Body of pancreas (tissue), 4 donors: ENCODE measurements around the gene NDFIP2. TPM values are rescaled to one million over a fixed set of nuclear protein-coding genes. Genes with fewer than 3 reads are reported as not detected.

Source experiments
- ATAC-seq: fragments of 150-250 bp; one replicate; pipeline ENCODE4 v1.9.1; 2016
- DNase-seq, 4 donors: peaks; one replicate each; pipeline ENCODE4 v3.0.0-alpha.2; 2019
- H3K27ac ChIP-seq, 4 donors: fragments of 200-600 bp; sonication (generic); 1 replicate in 3 of 4; 2 replicates in 1 of 4; pipeline versions ENCODE4 v1.5.1 to v1.6.1; 2016 to 2019; ENCODE audit warnings: mild to moderate bottlenecking in 1 of 4, mixed read lengths in 1 of 4, moderate library complexity in 1 of 4
- H3K27me3 ChIP-seq, 2 donors: fragments of 200-600 bp; sonication (generic); one replicate each; pipeline ENCODE4 v1.6.0; 2016; ENCODE audit warnings: mild to moderate bottlenecking in 1 of 2
- H3K36me3 ChIP-seq, 2 donors: fragments of 200-600 bp; sonication (generic); replicated peaks in 1 of 2; 2 replicates each; pipeline ENCODE4 v1.5.1; 2016; ENCODE audit warnings: low read depth in 2 of 2; ENCODE audit not compliant: insufficient read depth in 1 of 2
- H3K4me1 ChIP-seq: fragments of 200-600 bp; sonication (generic); one replicate; pipeline ENCODE4 v1.6.0; 2016
- H3K4me3 ChIP-seq, 2 donors: fragments of 200-600 bp; sonication (generic); 1 replicate in 1 of 2; 2 replicates in 1 of 2; pipeline ENCODE4 v1.5.1; 2016 to 2019
- H3K9me3 ChIP-seq, 3 donors: fragments of 200-600 bp; sonication (generic); 1 replicate in 2 of 3; 2 replicates in 1 of 3; pipeline ENCODE4 v1.5.1; 2016
- CTCF ChIP-seq, 7 experiments: fragments of 450-650 bp in 4 of 7; fragments of 200-600 bp in 3 of 7; sonication (generic) in 3 of 7; IDR thresholded peaks; one replicate each; pipeline ENCODE4 v1.5.1; 2016 to 2019; ENCODE audit warnings: antibody characterized with exemption in 7 of 7
- POLR2A ChIP-seq, 3 donors: fragments of 450-650 bp; IDR thresholded peaks; one replicate each; pipeline ENCODE4 v1.6.1; 2016; ENCODE audit warnings: antibody characterized with exemption in 3 of 3, mild to moderate bottlenecking in 2 of 3
- WGBS, 2 donors: methylation state at CpG; one replicate each; pipeline ENCODE4 v1.1.5; 2017; 5-methylcytosine and 5-hydroxymethylcytosine counted together
- intact Hi-C: fragments of 100-400 bp; cut with DNase I; formaldehyde crosslinking; loops from one replicate; pipeline ENCODE4 v1.15.1; 2023
- total RNA-seq, 2 donors: library from RNA; depleted of rRNA; stranded (reverse); fragments of >200 nt; gene quantifications; one replicate each; pipeline ENCODE4 v1.1.0, GENCODE V29; 2016

NDFIP2 gene
- total RNA-seq, 2 donors from 2014 or later, result 16.8 to 18.9 TPM

- no peaks in the 10 kb centered on the region for H3K27me3 ChIP-seq
- no peak for TF ChIP-seq POLR2A (IDR thresholded peaks at IDR 0.05)
- TF ChIP-seq CTCF (IDR thresholded peaks at IDR 0.05), result no peak
- 70 to 74% methylated on average over 5 of the region's 5 CpGs for WGBS, 2 donors
- DNase-seq (no peak), ATAC-seq (no peak)
- no peaks in the 10 kb centered on the region for H3K36me3 ChIP-seq
- H3K4me3 ChIP-seq, result no peak overlapping the region
- peak overlapping the region in 1 of 4 donors; percentile 50 for H3K27ac ChIP-seq
- intact Hi-C loops, result no loop called here
- H3K9me3 ChIP-seq, result no peaks in the 10 kb centered on the region
- peaks cover 43% of the 10 kb centered on the region for H3K4me1 ChIP-seq
Observed at GRCh38 chr13:79492313-79492798, 11.4 kb downstream of the NDFIP2 start.

- TF ChIP-seq POLR2A (IDR thresholded peaks at IDR 0.05), result no peak
- DNase-seq (no peak), ATAC-seq (no peak)
- Histone ChIP-seq H3K4me1 (peaks cover 44% of the 10 kb centered on the region), H3K27me3 (no peaks in the 10 kb centered on the region), H3K36me3 (no peaks in the 10 kb centered on the region), H3K9me3 (no peaks in the 10 kb centered on the region), H3K27ac (peak overlapping the region in 1 of 4 donors; percentile 50), H3K4me3 (no peak overlapping the region)
- intact Hi-C loops, result no loop called here
- WGBS, 2 donors, result 86 to 88% methylated on average over 2 of the region's 2 CpGs
Observed at GRCh38 chr13:79492918-79493594, 12.1 kb downstream of the NDFIP2 start.

GRCh38 chr13:79496188-79496587 is 15.2 kb downstream of the NDFIP2 start:
- Histone ChIP-seq H3K4me1 (peaks cover 28% of the 10 kb centered on the region), H3K36me3 (no peaks in the 10 kb centered on the region), H3K4me3 (no peak overlapping the region), H3K27ac (no peak overlapping the region), H3K27me3 (no peaks in the 10 kb centered on the region), H3K9me3 (no peaks in the 10 kb centered on the region)
- intact Hi-C loops, result no loop called here
- TF ChIP-seq CTCF (IDR thresholded peaks at IDR 0.05), result no peak
- ATAC-seq (no peak), DNase-seq (no peak)
- WGBS, 2 donors, result 69 to 80% methylated on average over 1 of the region's 1 CpG

GRCh38 chr13:79497064-79497463 is 16.1 kb downstream of the NDFIP2 start:
- H3K4me3 ChIP-seq, result no peak overlapping the region
- intact Hi-C loops, result no loop called here
- 62 to 79% methylated on average over 1 of the region's 1 CpG for WGBS, 2 donors
- no peaks in the 10 kb centered on the region for H3K9me3 ChIP-seq
- no peak for TF ChIP-seq CTCF (IDR thresholded peaks at IDR 0.05)
- TF ChIP-seq POLR2A (IDR thresholded peaks at IDR 0.05), result no peak
- H3K4me1 ChIP-seq, result peaks cover 22% of the 10 kb centered on the region
- H3K27ac ChIP-seq, result no peak overlapping the region
- DNase-seq (no peak), ATAC-seq (no peak)
- H3K36me3 ChIP-seq, result no peaks in the 10 kb centered on the region
- H3K27me3 ChIP-seq, result no peaks in the 10 kb centered on the region

GRCh38 chr13:79497852-79498251 is 16.9 kb downstream of the NDFIP2 start:
- Histone ChIP-seq H3K36me3 (no peaks in the 10 kb centered on the region), H3K4me3 (no peak overlapping the region), H3K27ac (no peak overlapping the region), H3K4me1 (peaks cover 20% of the 10 kb centered on the region), H3K9me3 (no peaks in the 10 kb centered on the region), H3K27me3 (no peaks in the 10 kb centered on the region)
- DNase-seq (no peak), ATAC-seq (no peak)
- TF ChIP-seq POLR2A (IDR thresholded peaks at IDR 0.05), result no peak
- TF ChIP-seq CTCF (IDR thresholded peaks at IDR 0.05), result no peak
- WGBS, 2 donors, result 94 to 100% methylated on average over 1 of the region's 1 CpG
- intact Hi-C loops, result no loop called here
